Uterus (tissue), 4 donors: ENCODE data around the gene THAP3. TPM values are rescaled to one million over a fixed set of nuclear protein-coding genes. Genes with fewer than 3 reads are reported as not detected.
"Not testable (repeated sequence)": the region's sequence is repeated elsewhere in the genome, so short reads cannot be mapped to it uniquely, and the experiment has no call there.

Source experiments
- DNase-seq, 2 donors: peaks; one replicate each; pipeline ENCODE4 v3.0.0-alpha.2; 2019 to 2020
- H3K27ac ChIP-seq, 2 donors: fragments of 200-600 bp; sonication (generic); 1 replicate in 1 of 2; 2 replicates in 1 of 2; pipeline ENCODE4 v1.5.1; 2016 to 2018
- H3K27me3 ChIP-seq, 2 donors: fragments of 200-600 bp; sonication (generic); one replicate each; pipeline ENCODE4 v1.5.1; 2018 to 2019; ENCODE audit warnings: control low read depth in 1 of 2
- H3K36me3 ChIP-seq, 2 donors: fragments of 200-600 bp; sonication (generic); one replicate each; pipeline ENCODE4 v1.5.1; 2019; ENCODE audit warnings: control low read depth in 1 of 2
- H3K4me1 ChIP-seq, 2 donors: fragments of 200-600 bp; sonication (generic); one replicate each; pipeline ENCODE4 v1.5.1; 2018 to 2019; ENCODE audit warnings: control low read depth in 1 of 2
- H3K4me3 ChIP-seq, 2 donors: fragments of 200-600 bp; sonication (generic); 1 replicate in 1 of 2; 2 replicates in 1 of 2; pipeline ENCODE4 v1.5.1; 2018 to 2019; ENCODE audit warnings: mild to moderate bottlenecking in 1 of 2
- H3K9me3 ChIP-seq, 2 donors: fragments of 200-600 bp; sonication (generic); one replicate each; pipeline ENCODE4 v1.5.1; 2019; ENCODE audit warnings: control low read depth in 1 of 2
- POLR2A ChIP-seq, 2 donors: fragments of 450-650 bp; IDR thresholded peaks; one replicate each; pipeline ENCODE4 v1.6.1; 2016; ENCODE audit warnings: antibody characterized with exemption in 2 of 2, mild to moderate bottlenecking in 1 of 2, moderate library complexity in 1 of 2
- intact Hi-C: fragments of 100-400 bp; cut with DNase I; formaldehyde crosslinking; loops from one replicate; pipeline ENCODE4 v1.15.1; 2023; ENCODE audit warnings: low total_unique reads
- total RNA-seq, 4 donors: library from RNA; depleted of rRNA in 3 of 4; stranded (reverse); fragments of >200 nt in 3 of 4; gene quantifications; one replicate each; pipeline versions ENCODE4 v1.1.0 to v1.2.4, GENCODE V29; 2014 to 2023
- TF ChIP-seq, protein P1 (sequence below), 4 experiments: fragments of 200-600 bp in 2 of 4; fragments of 450-650 bp in 2 of 4; sonication (generic) in 2 of 4; IDR thresholded peaks; one replicate each; pipeline ENCODE4 v1.5.1; 2016 to 2019; ENCODE audit warnings: antibody characterized with exemption in 4 of 4, mild to moderate bottlenecking in 2 of 4, moderate library complexity in 1 of 4
- donor health status: DM: yes; HTN: yes; CAD: no.

Gene THAP3
- total RNA-seq, 4 donors from 2014 or later, result 19.1 to 23.9 (median 21.9) TPM

DNA sequence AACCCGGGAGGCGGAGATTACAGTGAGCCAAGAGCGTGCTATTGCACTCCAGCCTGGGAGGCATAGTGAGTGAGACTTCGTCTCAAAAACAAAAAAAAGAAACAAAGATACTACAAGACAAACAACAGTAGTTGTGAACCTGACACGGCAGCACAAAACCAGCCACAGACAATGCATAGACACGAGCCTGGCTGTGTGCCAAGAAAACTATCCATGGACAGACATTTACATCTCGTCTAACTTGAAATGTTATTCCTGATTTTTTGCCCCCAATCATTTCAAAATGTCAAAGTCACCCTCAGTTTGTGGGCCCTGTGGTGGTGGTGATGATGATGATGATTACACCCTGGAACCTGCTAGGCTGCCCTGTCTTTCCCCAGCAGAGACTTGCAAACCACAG, 28.3 kb upstream of the THAP3 start:
- H3K4me1 ChIP-seq, result peaks cover 15 to 31% of the 10 kb centered on the region in 2 donors
- no peak overlapping the region for H3K4me3 ChIP-seq
- intact Hi-C loops, result no loop called here
- peak overlapping the region in 1 of 2 donors; percentile 11 for H3K27ac ChIP-seq
- H3K27me3 ChIP-seq, result no peaks in the 10 kb centered on the region
- no peaks in the 10 kb centered on the region for H3K9me3 ChIP-seq
- TF ChIP-seq POLR2A (IDR thresholded peaks at IDR 0.05), result no peak
- TF ChIP-seq, protein P1, sequence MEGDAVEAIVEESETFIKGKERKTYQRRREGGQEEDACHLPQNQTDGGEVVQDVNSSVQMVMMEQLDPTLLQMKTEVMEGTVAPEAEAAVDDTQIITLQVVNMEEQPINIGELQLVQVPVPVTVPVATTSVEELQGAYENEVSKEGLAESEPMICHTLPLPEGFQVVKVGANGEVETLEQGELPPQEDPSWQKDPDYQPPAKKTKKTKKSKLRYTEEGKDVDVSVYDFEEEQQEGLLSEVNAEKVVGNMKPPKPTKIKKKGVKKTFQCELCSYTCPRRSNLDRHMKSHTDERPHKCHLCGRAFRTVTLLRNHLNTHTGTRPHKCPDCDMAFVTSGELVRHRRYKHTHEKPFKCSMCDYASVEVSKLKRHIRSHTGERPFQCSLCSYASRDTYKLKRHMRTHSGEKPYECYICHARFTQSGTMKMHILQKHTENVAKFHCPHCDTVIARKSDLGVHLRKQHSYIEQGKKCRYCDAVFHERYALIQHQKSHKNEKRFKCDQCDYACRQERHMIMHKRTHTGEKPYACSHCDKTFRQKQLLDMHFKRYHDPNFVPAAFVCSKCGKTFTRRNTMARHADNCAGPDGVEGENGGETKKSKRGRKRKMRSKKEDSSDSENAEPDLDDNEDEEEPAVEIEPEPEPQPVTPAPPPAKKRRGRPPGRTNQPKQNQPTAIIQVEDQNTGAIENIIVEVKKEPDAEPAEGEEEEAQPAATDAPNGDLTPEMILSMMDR (IDR thresholded peaks at IDR 0.05), result no peak
- DNase-seq, result no peak
- no peaks in the 10 kb centered on the region for H3K36me3 ChIP-seq

DNA sequence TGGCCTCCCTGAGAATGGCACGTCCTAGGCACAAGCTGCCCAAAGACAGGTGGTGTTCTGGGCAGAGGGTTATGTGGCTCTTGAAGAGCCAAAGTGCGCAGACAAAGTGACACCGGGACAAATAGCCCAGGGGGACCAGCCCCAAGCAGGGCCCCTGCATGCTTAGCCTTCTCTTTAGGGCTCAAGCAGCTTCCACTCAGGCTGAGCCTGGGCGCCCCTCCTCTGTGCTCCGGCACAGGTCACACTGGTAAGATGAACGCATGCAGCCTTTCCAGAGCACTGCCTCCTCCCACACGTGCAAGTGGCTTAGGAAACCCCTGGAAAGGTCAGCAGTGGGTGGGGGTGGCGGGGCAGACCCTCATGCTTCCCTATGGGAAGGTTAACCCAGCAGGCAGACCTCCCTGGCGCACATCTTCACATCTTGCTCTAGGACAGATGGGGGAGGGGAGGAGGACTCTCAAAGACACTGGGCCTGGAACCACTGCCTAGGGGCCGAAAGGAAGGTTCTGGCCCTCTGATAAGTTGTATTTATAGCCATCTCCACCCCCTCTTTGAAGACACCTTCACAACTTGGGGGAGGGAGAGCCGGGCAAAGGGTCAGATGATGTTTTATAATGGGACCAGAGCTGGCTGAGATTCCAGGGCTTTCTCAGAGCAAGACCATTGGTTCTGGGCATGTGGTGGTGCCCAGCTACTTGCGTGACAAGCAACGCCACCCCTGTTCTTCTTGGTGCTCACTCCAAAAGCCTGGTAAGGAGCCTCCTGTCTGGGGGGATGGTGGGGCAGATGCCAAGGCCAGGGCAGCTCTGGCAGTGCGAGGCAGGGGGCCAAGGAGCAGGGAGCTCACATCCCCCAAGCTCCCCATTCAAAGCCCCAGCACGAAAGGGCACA, 27.5 kb upstream of the THAP3 start:
- TF ChIP-seq, protein P1 (IDR thresholded peaks at IDR 0.05), result no peak
- TF ChIP-seq POLR2A (IDR thresholded peaks at IDR 0.05), result no peak
- Histone ChIP-seq H3K9me3 (no peaks in the 10 kb centered on the region), H3K4me1 (peaks cover 15 to 31% of the 10 kb centered on the region in 2 donors), H3K36me3 (no peaks in the 10 kb centered on the region), H3K27me3 (no peaks in the 10 kb centered on the region), H3K4me3 (no peak overlapping the region), H3K27ac (peak overlapping the region in 1 of 2 donors; percentile 11)
- DNase-seq, result no peak
- intact Hi-C loops, result no loop called here

DNA sequence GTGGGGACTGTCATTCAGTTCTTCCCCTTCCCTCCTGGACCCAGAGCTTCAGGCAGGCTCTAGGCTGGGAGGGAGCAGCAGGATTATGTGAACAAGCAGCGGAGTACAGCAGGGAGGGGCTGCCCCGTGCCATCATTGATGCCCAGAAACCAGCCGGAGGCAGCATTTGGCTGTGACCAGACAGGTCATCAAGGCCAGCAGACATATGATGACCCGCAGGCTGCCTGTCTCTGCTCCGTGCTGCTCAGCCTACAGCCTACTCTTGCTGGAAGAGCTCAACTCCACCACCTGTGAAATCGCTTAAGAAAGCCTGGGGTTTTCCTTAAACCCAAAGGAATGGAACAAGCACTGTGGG, 26.9 kb upstream of the THAP3 start:
- Histone ChIP-seq H3K4me3 (no peak overlapping the region), H3K27ac (peak overlapping the region; percentile 5 to 17), H3K9me3 (no peaks in the 10 kb centered on the region), H3K27me3 (no peaks in the 10 kb centered on the region), H3K4me1 (peaks cover 15 to 31% of the 10 kb centered on the region in 2 donors), H3K36me3 (no peaks in the 10 kb centered on the region)
- DNase-seq, result no peak
- intact Hi-C loops, result no loop called here
- TF ChIP-seq, protein P1 (IDR thresholded peaks at IDR 0.05), result no peak
- TF ChIP-seq POLR2A (IDR thresholded peaks at IDR 0.05), result no peak

DNA sequence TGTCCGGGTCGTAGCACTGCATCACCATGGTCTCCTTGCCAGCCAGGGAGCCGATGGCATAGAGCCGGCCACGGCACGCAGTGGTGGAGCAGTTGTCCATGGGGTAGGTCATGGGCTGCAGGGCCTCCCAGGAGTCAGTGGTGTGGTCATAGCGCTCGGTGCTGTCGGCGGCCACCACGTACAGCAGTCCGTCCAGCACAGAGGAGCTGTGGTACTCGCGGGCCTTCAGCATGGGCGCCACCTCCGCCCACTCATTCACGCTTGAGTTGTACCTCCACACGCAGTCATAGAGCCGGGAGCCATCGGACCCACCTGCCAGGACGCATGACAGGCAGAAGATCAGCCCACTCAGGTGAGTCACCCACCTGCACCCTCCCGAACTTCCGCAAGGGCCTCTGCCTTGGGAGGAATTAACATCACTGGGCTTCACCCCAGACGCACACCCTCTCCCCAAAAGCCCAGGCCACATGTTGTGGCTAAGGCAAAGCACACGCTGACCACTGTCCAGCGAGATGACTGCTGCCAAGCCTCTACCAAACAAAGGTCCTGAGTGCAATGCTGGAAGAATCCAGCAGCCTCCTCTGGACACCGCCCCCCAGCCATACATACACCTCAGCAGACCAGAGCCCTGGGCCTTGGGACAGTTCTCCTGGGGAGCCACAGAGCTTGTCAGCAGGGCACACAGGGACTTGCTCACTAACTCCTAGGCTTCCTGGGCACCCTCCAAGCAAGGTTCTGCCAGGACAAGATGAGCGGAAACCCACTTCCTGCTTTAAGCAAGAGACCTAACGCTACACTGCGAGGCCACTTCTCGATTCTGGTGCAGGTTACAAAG, 25.3 kb upstream of the THAP3 start:
- Histone ChIP-seq H3K27ac (peak overlapping the region; percentile 99 to 100), H3K27me3 (no peaks in the 10 kb centered on the region), H3K4me3 (peak overlapping the region; percentile 74 to 95), H3K4me1 (peaks cover 15 to 31% of the 10 kb centered on the region in 2 donors), H3K36me3 (no peaks in the 10 kb centered on the region), H3K9me3 (no peaks in the 10 kb centered on the region)
- intact Hi-C loops, result no loop called here
- no peak for DNase-seq
- no peak for TF ChIP-seq POLR2A (IDR thresholded peaks at IDR 0.05)
- TF ChIP-seq, protein P1 (IDR thresholded peaks at IDR 0.05), result no peak

DNA sequence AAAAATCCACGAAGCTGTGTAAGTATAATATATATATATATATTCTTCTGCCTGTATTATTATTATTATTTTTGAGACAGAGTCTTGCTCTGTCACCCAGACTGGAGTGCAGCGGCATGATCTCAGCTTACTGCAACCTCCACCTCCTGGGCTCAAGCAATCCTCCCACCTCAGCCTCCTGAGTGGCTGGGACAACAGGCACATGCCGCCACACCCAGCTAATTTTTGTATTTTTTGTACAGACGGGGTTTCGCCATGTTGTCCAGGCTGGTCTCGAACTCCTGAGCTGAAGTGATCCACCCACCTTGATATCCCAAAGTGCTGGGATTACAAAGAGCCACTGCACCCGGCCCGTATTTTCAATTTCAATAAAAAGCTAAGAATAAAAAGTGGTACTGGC, 24.7 kb upstream of the THAP3 start:
- H3K27ac ChIP-seq, result peak overlapping the region; percentile 99 to 100
- intact Hi-C loops, result loop anchor here (2.0 kb wide), 1 partner anchor 45 kb away; the partner anchor contains the start of genes NOL9 and TAS1R1
- peaks cover 15 to 31% of the 10 kb centered on the region in 2 donors for H3K4me1 ChIP-seq

More for the DNA sequence above, 24.7 kb upstream of the THAP3 start:
- not testable (repeated sequence) for H3K9me3 ChIP-seq, H3K27me3 ChIP-seq, H3K36me3 ChIP-seq, DNase-seq
- H3K4me3 ChIP-seq, result peak overlapping the region; percentile 74 to 95
